GM12878 (cell line): ENCODE measurements around the gene SMTNL2. TPM values are rescaled to one million over a fixed set of nuclear protein-coding genes. Genes with fewer than 3 reads are reported as not detected.

Experiments
- ATAC-seq: fragments of 200-7000 bp; cut with Tn5 transposase; 3 replicates; pipeline ENCODE4 v1.9.1; 2020; ENCODE audit warnings: mild to moderate bottlenecking, moderate library complexity
- BruUV-seq: library from RNA; stranded (reverse); fragments of 400-500 nt; replicated peaks from 2 replicates; lab custom pipeline; 2021; lab: Mats Ljungman, UMichigan
- CTCF ChIA-PET: fragments of 300-600 bp; sonication (Branson Sonifier 250); formaldehyde crosslinking; extraction: SDS; loops from one replicate; lab custom pipeline; 2021; ENCODE audit warnings: inconsistent platforms; lab: Yijun Ruan, JAX
- POLR2A ChIA-PET: fragments of 350-600 bp; formaldehyde crosslinking; extraction: SDS; loops from one replicate; lab custom pipeline; 2021; ENCODE audit warnings: inconsistent platforms; lab: Charles Lee
- RAD21 ChIA-PET: fragments of 300-600 bp; sonication (Branson Sonifier 250); formaldehyde crosslinking; loops from one replicate; lab custom pipeline; 2023; ENCODE audit warnings: antibody characterized with exemption; ENCODE audit not compliant: unreplicated experiment; lab: Charles Lee
- SMC1A ChIA-PET: fragments of 300-600 bp; sonication (Branson Sonifier 250); formaldehyde crosslinking; loops from one replicate; lab custom pipeline; 2023; ENCODE audit not compliant: unreplicated experiment, uncharacterized antibody; lab: Charles Lee
- DNase-seq: peaks from one replicate; pipeline ENCODE4 v3.0.0-alpha.2; 2011; ENCODE audit warnings: low read depth, low spot score
- FAIRE-seq: peaks from 3 replicates; lab custom pipeline; 2011; peaks lifted over from hg19 to GRCh38; lab: Jason Lieb, UNC
- H2AFZ ChIP-seq: 2 replicates; pipeline ENCODE4 v1.6.0; 2011; ENCODE audit warnings: low read depth, low read length, control low read depth; ENCODE audit not compliant: control insufficient read depth
- H3K27ac ChIP-seq: 2 replicates; pipeline ENCODE4 v1.5.1; 2011; ENCODE audit warnings: control low read depth; ENCODE audit not compliant: control insufficient read depth, insufficient read depth
- H3K27me3 ChIP-seq, 2 experiments: replicated peaks in 1 of 2; 2 replicates each; pipeline versions ENCODE4 v1.6.0 to v1.6.1; 2011; ENCODE audit warnings: low read length in 1 of 2; ENCODE audit not compliant: control insufficient read depth in 2 of 2, insufficient read depth in 2 of 2
- H3K36me3 ChIP-seq, 2 experiments: 2 replicates each; pipeline ENCODE4 v1.5.1; 2011; ENCODE audit warnings: low read length in 1 of 2; ENCODE audit not compliant: control insufficient read depth in 2 of 2, insufficient read depth in 2 of 2
- H3K4me1 ChIP-seq: 2 replicates; pipeline ENCODE4 v1.6.1; 2011; ENCODE audit warnings: mild to moderate bottlenecking, low read length, moderate library complexity, mixed read lengths; ENCODE audit not compliant: control insufficient read depth, insufficient read depth
- H3K4me2 ChIP-seq: 2 replicates; pipeline ENCODE4 v1.6.0; 2011; ENCODE audit warnings: control low read depth; ENCODE audit not compliant: control insufficient read depth, insufficient read depth
- H3K4me3 ChIP-seq: fragments of 200-600 bp; sonication (generic); 2 replicates; pipeline ENCODE4 v1.5.1; 2016
- H3K79me2 ChIP-seq: 2 replicates; pipeline ENCODE4 v1.6.0; 2011; ENCODE audit warnings: low read length; ENCODE audit not compliant: control insufficient read depth, insufficient read depth
- H3K9ac ChIP-seq: 2 replicates; pipeline ENCODE4 v1.8.0; 2011; ENCODE audit warnings: low read length, control low read depth, mixed read lengths; ENCODE audit not compliant: control insufficient read depth, insufficient read depth
- H3K9me3 ChIP-seq: replicated peaks from 3 replicates; pipeline ENCODE4 v1.5.1; 2011; ENCODE audit warnings: mild to moderate bottlenecking, low read length; ENCODE audit not compliant: control insufficient read depth, insufficient read depth
- H4K20me1 ChIP-seq: 2 replicates; pipeline ENCODE4 v1.6.0; 2011; ENCODE audit not compliant: control insufficient read depth, insufficient read depth
- CEBPZ ChIP-seq: fragments of 150-350 bp; IDR thresholded peaks from 2 replicates; pipeline ENCODE4 v1.6.1; 2016; ENCODE audit warnings: low read depth, low read length
- KDM1A ChIP-seq: fragments of 200-600 bp; sonication (generic); IDR thresholded peaks from 2 replicates; pipeline ENCODE4 v1.6.1; 2016; ENCODE audit warnings: borderline replicate concordance
- REST ChIP-seq: IDR thresholded peaks from 2 replicates; pipeline ENCODE4 v1.6.1; 2012; ENCODE audit warnings: mild to moderate bottlenecking, low read depth, low read length
- SREBF2 ChIP-seq: IDR thresholded peaks from 2 replicates; pipeline ENCODE4 v1.6.1; 2012; ENCODE audit warnings: mild to moderate bottlenecking, low read length
- WGBS: methylation state at CpG from one replicate; pipeline ENCODE4 v1.1.6; 2016; ENCODE audit warnings: low lambda C conversion rate; ENCODE audit not compliant: insufficient replicate concordance, insufficient coverage; ENCODE audit errors: missing lambda C conversion rate; 5-methylcytosine and 5-hydroxymethylcytosine counted together
- in situ Hi-C: fragments of 300-500 bp; cut with MboI; formaldehyde crosslinking; loops from 9 replicates; pipeline ENCODE4 v1.14.3; 2018; ENCODE audit warnings: mixed read lengths
- intact Hi-C: fragments of 100-400 bp; cut with micrococcal nuclease; formaldehyde crosslinking; loops from one replicate; pipeline ENCODE4 v1.14.2; 2022; ENCODE audit not compliant: unreplicated experiment
- polyA plus RNA-seq, 11 experiments: library from polyadenylated mRNA; depleted of rRNA in 4 of 11; unstranded in 6 of 11; stranded (reverse) in 5 of 11; fragments of >200 nt; fragmentation: Nextera tagmentation in 4 of 11; fragmentation: Illumina TruSeq in 1 of 11; extraction: Ambion mirVana in 4 of 11; extraction: Trizol in 1 of 11; gene quantifications; 1 replicate in 1 of 11; 2 replicates in 10 of 11; pipeline versions ENCODE4 v1.2.1 to v1.2.3, GENCODE V29; 2011 to 2016; ENCODE audit warnings: inconsistent platforms in 2 of 11, missing spikeins in 2 of 11, low read depth in 1 of 11
- total RNA-seq, 4 experiments: library from RNA; depleted of rRNA in 3 of 4; stranded (reverse); fragments of >200 nt in 3 of 4; fragmentation: Illumina TruSeq in 1 of 4; extraction: Trizol in 1 of 4; gene quantifications; 2 replicates each; pipeline versions ENCODE4 v1.2.1 to v1.2.3, GENCODE V29; 2013 to 2021

Gene SMTNL2
- total and polyA plus RNA-seq, 10 of the 15 experiments (the other 5 are each of a cell fraction or from before 2014, with no cell fraction given), result not detected

DNA sequence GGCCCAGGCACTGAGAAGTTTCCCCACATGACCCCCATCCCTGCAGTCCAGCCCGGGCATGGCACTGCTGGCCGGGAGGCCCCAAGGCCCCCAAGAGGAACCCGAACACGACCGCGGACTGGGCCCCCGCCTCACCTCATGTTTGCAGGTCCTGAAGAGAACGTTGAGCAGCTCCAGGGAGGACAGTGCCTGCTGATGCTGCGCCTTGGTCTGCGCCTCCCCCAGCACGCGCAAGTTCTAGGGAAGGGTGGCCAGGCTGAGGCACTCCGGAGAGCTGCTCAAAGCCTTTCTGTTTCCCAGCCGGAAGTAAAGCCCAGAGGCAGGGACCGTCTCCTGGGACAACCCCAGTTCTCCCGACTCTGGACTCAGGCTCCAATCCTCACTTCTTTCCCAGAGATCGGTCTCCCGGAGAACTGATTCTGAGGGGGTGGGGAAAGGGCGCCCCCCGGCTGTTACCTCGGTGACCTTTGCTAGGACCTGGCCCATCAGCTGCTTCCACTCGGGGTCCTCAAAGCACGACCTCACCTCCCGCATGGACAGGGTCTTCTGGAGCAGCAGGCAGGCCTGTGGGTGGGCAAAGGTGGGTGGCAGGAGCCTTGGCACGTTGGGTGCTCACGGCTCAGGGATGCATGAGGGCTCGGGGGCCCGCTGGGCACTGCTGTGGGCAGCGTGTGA is 42.9 kb upstream of the SMTNL2 start (continued):
- TF ChIP-seq REST (no peak), KDM1A (no peak), SREBF2 (no peak)

DNA sequence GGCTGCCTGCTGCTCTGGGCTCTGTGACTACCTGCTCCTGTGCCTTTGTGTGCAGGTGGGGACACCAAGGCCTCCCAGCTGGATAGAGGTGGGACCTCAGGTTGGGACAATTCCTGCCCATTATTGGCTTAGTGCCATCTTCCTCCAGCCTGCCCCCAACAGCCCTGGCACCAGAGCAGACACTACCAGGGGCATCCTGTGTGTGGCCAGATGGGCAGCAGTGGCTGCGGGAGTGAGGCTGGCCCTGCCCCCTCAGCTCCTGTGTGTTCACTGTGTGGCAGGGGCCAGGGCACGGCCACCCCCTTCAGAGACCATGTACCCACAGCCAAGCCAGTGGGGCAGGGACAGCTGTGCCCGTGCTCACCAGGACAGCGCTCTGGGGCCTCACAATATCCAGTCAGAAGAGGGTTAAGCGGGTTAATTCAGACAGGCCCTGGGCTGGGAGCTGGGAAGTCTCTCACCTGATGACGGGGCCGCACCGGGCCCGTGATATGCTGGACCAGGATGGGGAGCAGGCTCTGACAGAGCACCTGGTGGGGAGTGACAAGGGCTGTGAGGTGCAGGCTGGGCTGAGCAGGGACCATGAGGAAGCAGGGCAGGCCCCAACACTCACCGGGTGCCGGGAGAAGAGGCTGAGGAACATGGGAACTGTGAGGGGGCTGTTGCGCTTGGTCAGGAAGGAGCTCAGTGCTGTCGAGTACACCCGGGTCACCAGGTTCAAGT is 42.2 kb upstream of the SMTNL2 start:
- Histone ChIP-seq H3K27me3 (no peaks in the 10 kb centered on the region), H4K20me1 (no peaks in the 10 kb centered on the region; the same call in 1 of the 2 replicates), H3K36me3 (peaks cover 5 to 50% of the 10 kb centered on the region in 2 experiments; a peak in 3 of 4 replicates), H3K9me3 (no peaks in the 10 kb centered on the region), H3K4me2 (no peak overlapping the region), H3K79me2 (no peaks in the 10 kb centered on the region), H2AFZ (no peak overlapping the region), H3K4me1 (no peaks in the 10 kb centered on the region), H3K9ac (no peak overlapping the region), H3K4me3 (no peak overlapping the region), H3K27ac (no peak overlapping the region)
- ChIA-PET RAD21 (no interaction called here), SMC1A (no interaction called here), CTCF (interaction anchor here (1.0 kb wide), 1 partner anchor 293 kb away, joined by 3 read pairs; no protein-coding TSS in a partner anchor), POLR2A (no interaction called here)
- no TSS peak for BruUV-seq
- 98% methylated on average over 14 of the region's 14 CpGs for WGBS
- TF ChIP-seq CEBPZ, result no peak
- in situ Hi-C loops, result no loop called here
- intact Hi-C loops, result no loop called here
- FAIRE-seq (no peak), ATAC-seq (no peak), DNase-seq (no peak)
